Neural cell (in vitro differentiated cells): ENCODE results near the gene TGFBRAP1. TPM values are rescaled to one million over a fixed set of nuclear protein-coding genes. Genes with fewer than 3 reads are reported as not detected.

ENCODE experiments used
- H2AFZ ChIP-seq: fragments of 200-600, 300-800 bp; sonication (generic), shearing (Covaris generic); 2 replicates; pipeline ENCODE4 v1.6.0; 2014; ENCODE audit warnings: low read depth, mild to moderate bottlenecking, antibody characterized with exemption, low read length, moderate library complexity
- H3F3A ChIP-seq: fragments of 200-600 bp; shearing (Covaris generic); 2 replicates; pipeline ENCODE4 v1.6.1; 2016; ENCODE audit warnings: mild to moderate bottlenecking, moderate library complexity, mixed read lengths, antibody characterized with exemption, low read length; ENCODE audit not compliant: insufficient read depth, poor library complexity, severe bottlenecking
- H3K27ac ChIP-seq: fragments of 200-600, 300-800 bp; sonication (generic), shearing (Covaris generic); 2 replicates; pipeline ENCODE4 v1.5.1; 2014; ENCODE audit warnings: mild to moderate bottlenecking, low read length, moderate library complexity
- H3K27me3 ChIP-seq: fragments of 300-800, 200-600 bp; sonication (generic), shearing (Covaris generic); 2 replicates; pipeline ENCODE4 v1.6.0; 2014; ENCODE audit warnings: mild to moderate bottlenecking, low read depth, low read length, moderate library complexity; ENCODE audit not compliant: insufficient read depth
- H3K36me3 ChIP-seq: fragments of 300-800, 200-600 bp; sonication (generic), shearing (Covaris generic); 2 replicates; pipeline ENCODE4 v1.5.1; 2014; ENCODE audit warnings: mild to moderate bottlenecking, antibody characterized with exemption, low read length, moderate library complexity; ENCODE audit not compliant: insufficient read depth
- H3K4me2 ChIP-seq: fragments of 300-800, 200-600 bp; sonication (generic), shearing (Covaris generic); 2 replicates; pipeline ENCODE4 v1.6.0; 2014; ENCODE audit warnings: mild to moderate bottlenecking, low read length
- H3K4me3 ChIP-seq: fragments of 300-800, 200-600 bp; sonication (generic), shearing (Covaris generic); 2 replicates; pipeline ENCODE4 v1.5.1; 2014; ENCODE audit warnings: mild to moderate bottlenecking, low read length, moderate library complexity
- H3K79me2 ChIP-seq: fragments of 200-600 bp; shearing (Covaris generic); replicated peaks from 2 replicates; pipeline ENCODE4 v1.6.0; 2014; ENCODE audit warnings: mild to moderate bottlenecking, low read length, moderate library complexity; ENCODE audit not compliant: insufficient read depth
- H3K9ac ChIP-seq: fragments of 300-800, 200-600 bp; sonication (generic), shearing (Covaris generic); 2 replicates; pipeline ENCODE4 v1.6.1; 2016; ENCODE audit warnings: mild to moderate bottlenecking, low read length, mixed read lengths
- H3K9me2 ChIP-seq: fragments of 200-600 bp; shearing (Covaris generic); 2 replicates; pipeline ENCODE4 v1.6.1; 2016; ENCODE audit warnings: mild to moderate bottlenecking, low read length, mixed read lengths; ENCODE audit not compliant: insufficient read depth
- H3K9me3 ChIP-seq: fragments of 200-600, 300-800 bp; sonication (generic), shearing (Covaris generic); 2 replicates; pipeline ENCODE4 v1.6.1; 2016; ENCODE audit warnings: mild to moderate bottlenecking, mixed run types, low read length, moderate library complexity, mixed read lengths
- H4K20me1 ChIP-seq: fragments of 200-600 bp; shearing (Covaris generic); 2 replicates; pipeline ENCODE4 v1.6.1; 2016; ENCODE audit warnings: mild to moderate bottlenecking, mixed run types; ENCODE audit not compliant: insufficient read depth
- CTCF ChIP-seq: fragments of 450-650 bp; IDR thresholded peaks from 2 replicates; pipeline ENCODE4 v1.5.1; 2014; ENCODE audit warnings: antibody characterized with exemption, mild to moderate bottlenecking, moderate library complexity; ENCODE audit not compliant: poor library complexity, severe bottlenecking
- EP300 ChIP-seq: fragments of 450-650 bp; conservative IDR thresholded peaks from 2 replicates; pipeline ENCODE4 v1.6.1; 2014; ENCODE audit warnings: antibody characterized with exemption, mild to moderate bottlenecking, moderate library complexity; ENCODE audit not compliant: poor library complexity, severe bottlenecking
- EZH2 ChIP-seq: fragments of 200-600, 300-800 bp; shearing (Covaris generic), sonication (generic); IDR thresholded peaks from 2 replicates; pipeline ENCODE4 v1.6.1; 2014; ENCODE audit warnings: antibody characterized with exemption, low read length, borderline replicate concordance, mild to moderate bottlenecking; ENCODE audit not compliant: insufficient read depth, poor library complexity, severe bottlenecking
- MXI1 ChIP-seq: fragments of 450-650 bp; conservative IDR thresholded peaks from 2 replicates; pipeline ENCODE4 v1.6.1; 2014; ENCODE audit warnings: antibody characterized with exemption, mild to moderate bottlenecking; ENCODE audit not compliant: poor library complexity, severe bottlenecking
- POLR2AphosphoS5 ChIP-seq: IDR thresholded peaks from 2 replicates; pipeline ENCODE4 v1.6.1; 2012
- RAD21 ChIP-seq: fragments of 450-650 bp; conservative IDR thresholded peaks from 2 replicates; pipeline ENCODE4 v1.6.1; 2014; ENCODE audit warnings: antibody characterized with exemption, mild to moderate bottlenecking, moderate library complexity
- REST ChIP-seq: IDR thresholded peaks from 2 replicates; pipeline ENCODE4 v1.6.1; 2012; ENCODE audit warnings: borderline replicate concordance
- SMC3 ChIP-seq: fragments of 450-650 bp; conservative IDR thresholded peaks from 2 replicates; pipeline ENCODE4 v1.6.1; 2014; ENCODE audit warnings: antibody characterized with exemption, mild to moderate bottlenecking, moderate library complexity; ENCODE audit not compliant: poor library complexity
- TAF1 ChIP-seq: IDR thresholded peaks from 2 replicates; pipeline ENCODE4 v1.6.1; 2012; ENCODE audit warnings: low read depth
- polyA plus RNA-seq: library from polyadenylated mRNA; depleted of rRNA; stranded (reverse); fragments of >200 nt; gene quantifications from 2 replicates; pipeline ENCODE4 v1.2.3, GENCODE V29; 2014

Gene TGFBRAP1
- polyA plus RNA-seq, 1 donor from 2014 or later, result 13.9 TPM

- H3K27ac ChIP-seq, result no peak overlapping the region
- no peak for TF ChIP-seq CTCF
- TF ChIP-seq EP300, result no peak
- H3K79me2 ChIP-seq, result no peaks in the 10 kb centered on the region
- H3K4me2 ChIP-seq, result no peak overlapping the region
- no peak overlapping the region for H3K4me3 ChIP-seq
- H3K36me3 ChIP-seq, result no peaks in the 10 kb centered on the region
- no peaks in the 10 kb centered on the region for H3K9me3 ChIP-seq
- no peaks in the 10 kb centered on the region for H3K27me3 ChIP-seq
- no peaks in the 10 kb centered on the region for H4K20me1 ChIP-seq
- H3K9ac ChIP-seq, result no peak overlapping the region
- no peaks in the 10 kb centered on the region for H3F3A ChIP-seq
- H2AFZ ChIP-seq, result no peak overlapping the region
- no peaks in the 10 kb centered on the region for H3K9me2 ChIP-seq
Measured at GRCh38 chr2:105365206-105365605, 35.7 kb upstream of the TGFBRAP1 start.

GRCh38 chr2:105364436-105365139 lies 35.1 kb upstream of the TGFBRAP1 start:
- H4K20me1 ChIP-seq, result no peaks in the 10 kb centered on the region
- H3K4me3 ChIP-seq, result no peak overlapping the region
- TF ChIP-seq SMC3, result no peak
- TF ChIP-seq EP300, result no peak
- no peak for TF ChIP-seq MXI1
- no peak for TF ChIP-seq POLR2AphosphoS5
- TF ChIP-seq EZH2, result no peak
- no peak for TF ChIP-seq RAD21
- TF ChIP-seq CTCF, result no peak
- TF ChIP-seq REST, result no peak
- no peak for TF ChIP-seq TAF1
- H3K9ac ChIP-seq, result no peak overlapping the region
- no peaks in the 10 kb centered on the region for H3K9me2 ChIP-seq
- H3K4me2 ChIP-seq, result no peak overlapping the region
- H2AFZ ChIP-seq, result no peak overlapping the region
- no peaks in the 10 kb centered on the region for H3F3A ChIP-seq
- no peaks in the 10 kb centered on the region for H3K9me3 ChIP-seq
- H3K36me3 ChIP-seq, result no peaks in the 10 kb centered on the region
- no peaks in the 10 kb centered on the region for H3K79me2 ChIP-seq
- no peaks in the 10 kb centered on the region for H3K27me3 ChIP-seq
- H3K27ac ChIP-seq, result no peak overlapping the region
